HG02870 (cell line): ENCODE results near the gene NFRKB.
"Not testable (repeated sequence)": the region's sequence is repeated elsewhere in the genome, so short reads cannot be mapped to it uniquely, and the experiment has no call there.

Experiments
- ATAC-seq: cut with Tn5 transposase; IDR thresholded peaks from one replicate; pipeline ENCODE4 v1.9.1; 2021; ENCODE audit warnings: mild to moderate bottlenecking, moderate library complexity; ENCODE audit not compliant: unreplicated experiment

The NFRKB gene

GRCh38 chr11:129894278-129895125 is 876 bp downstream of the NFRKB start:
- no peak for ATAC-seq

- no peak for ATAC-seq
Observed at GRCh38 chr11:129888451-129888850, 6.9 kb downstream of the NFRKB start.

- ATAC-seq = no peak
Observed at GRCh38 chr11:129885381-129885780, 10.0 kb downstream of the NFRKB start.

- ATAC-seq = no peak
Observed at GRCh38 chr11:129884581-129884980, 10.8 kb downstream of the NFRKB start.

- ATAC-seq = no peak
Observed at GRCh38 chr11:129881570-129882170, 13.7 kb downstream of the NFRKB start.

GRCh38 chr11:129880311-129880710 is 15.1 kb downstream of the NFRKB start:
- no peak for ATAC-seq

GRCh38 chr11:129871914-129872313 is 23.5 kb downstream of the NFRKB start:
- no peak for ATAC-seq

- ATAC-seq = not testable (repeated sequence)
Observed at GRCh38 chr11:129868626-129869025, 26.8 kb downstream of the NFRKB start.

- no peak for ATAC-seq
Observed at GRCh38 chr11:129866311-129866710, 29.1 kb downstream of the NFRKB start.

- no peak for ATAC-seq
Observed at GRCh38 chr11:129865701-129866100, 29.7 kb downstream of the NFRKB start.

GRCh38 chr11:129864811-129865210 is 30.6 kb downstream of the NFRKB start:
- no peak for ATAC-seq

- ATAC-seq = no peak
Observed at GRCh38 chr11:129861702-129862522, 33.5 kb downstream of the NFRKB start.

GRCh38 chr11:129856036-129856435 is 39.3 kb downstream of the NFRKB start:
- no peak for ATAC-seq

- no peak for ATAC-seq
Observed at GRCh38 chr11:129855086-129855485, 40.3 kb downstream of the NFRKB start.

GRCh38 chr11:129854232-129854805 is 41.1 kb downstream of the NFRKB start:
- ATAC-seq = no peak

- ATAC-seq = no peak
Observed at GRCh38 chr11:129853518-129854231, 41.7 kb downstream of the NFRKB start.

- ATAC-seq = no peak
Observed at GRCh38 chr11:129852125-129852740, 43.1 kb downstream of the NFRKB start.

GRCh38 chr11:129849447-129850130 is 45.8 kb downstream of the NFRKB start:
- ATAC-seq = no peak

- ATAC-seq = not testable (repeated sequence)
Observed at GRCh38 chr11:129847361-129847760, 48.0 kb downstream of the NFRKB start.
